Activated naive CD8-positive, alpha-beta T cell treated with anti-CD3 and anti-CD28 coated beads, Interleukin-2, amount 50 U/mL, for 16 hours (primary cell): ENCODE data around the gene BMPER.
"Not testable (repeated sequence)": the region's sequence is repeated elsewhere in the genome, so short reads cannot be mapped to it uniquely, and the experiment has no call there.

Experiments
- DNase-seq: peaks from one replicate; pipeline ENCODE4 v3.0.0-alpha.2; 2020; ENCODE audit warnings: low read depth, low spot score

The BMPER gene

DNA sequence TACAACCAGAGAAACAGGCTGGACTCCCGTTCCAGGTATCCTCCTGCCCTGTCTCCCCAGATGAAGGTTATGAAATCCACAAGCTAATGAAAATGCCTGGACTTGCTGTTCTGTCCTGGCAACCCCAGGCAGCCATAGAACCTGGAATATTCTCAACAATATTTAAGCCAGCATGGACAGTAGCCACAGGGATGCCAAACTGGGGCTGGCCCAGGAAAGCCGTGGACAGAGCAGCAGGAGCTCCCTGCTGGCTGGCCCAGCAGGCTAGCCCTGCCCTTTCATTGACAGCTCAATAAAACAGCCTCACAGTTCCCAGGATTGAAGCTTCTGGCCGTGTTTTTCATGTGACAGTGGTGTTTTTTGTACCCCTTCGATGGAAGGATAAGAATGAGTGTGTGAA, 230.6 kb downstream of the BMPER start:
- no peak for DNase-seq

DNA sequence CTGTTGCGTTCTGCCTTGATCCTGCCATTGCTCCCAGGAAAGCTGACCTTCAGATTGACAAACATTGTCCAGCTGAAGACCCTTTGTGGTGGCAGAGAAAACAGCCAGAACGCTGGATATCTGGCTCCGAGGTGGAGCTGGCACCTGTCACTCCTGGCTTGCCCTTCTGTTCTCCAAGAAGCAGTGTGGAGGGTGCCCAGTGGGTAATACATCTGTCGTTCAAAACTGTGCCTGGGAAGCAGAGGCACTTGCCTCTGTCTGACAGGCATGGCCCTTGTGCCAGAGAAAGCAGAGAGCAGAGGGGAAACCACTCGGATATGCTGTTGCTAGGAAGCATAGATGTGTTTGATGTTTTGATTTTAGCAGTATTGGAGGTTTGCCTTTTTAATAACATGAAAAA, 231.4 kb downstream of the BMPER start:
- DNase-seq: no peak

DNA sequence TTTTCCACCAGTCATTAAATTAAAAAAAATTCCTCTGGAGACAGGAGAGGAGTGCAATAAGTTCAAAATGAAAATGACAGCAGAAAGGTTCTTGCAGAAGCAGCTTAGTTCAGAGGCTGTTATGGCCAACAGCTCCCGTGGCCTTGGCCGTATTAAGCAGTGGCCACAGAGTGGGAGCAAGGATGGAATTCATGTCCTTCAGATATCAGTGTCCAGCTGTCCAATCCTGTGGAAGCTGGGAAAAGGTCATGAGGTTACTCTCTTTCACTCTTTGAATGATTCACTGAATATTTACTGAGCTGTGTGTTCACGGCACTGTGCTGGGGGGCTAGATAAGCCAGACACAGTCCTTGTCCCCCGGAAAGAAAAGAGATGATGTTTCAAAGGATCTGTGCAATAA, 231.8 kb downstream of the BMPER start:
- DNase-seq: no peak

DNA sequence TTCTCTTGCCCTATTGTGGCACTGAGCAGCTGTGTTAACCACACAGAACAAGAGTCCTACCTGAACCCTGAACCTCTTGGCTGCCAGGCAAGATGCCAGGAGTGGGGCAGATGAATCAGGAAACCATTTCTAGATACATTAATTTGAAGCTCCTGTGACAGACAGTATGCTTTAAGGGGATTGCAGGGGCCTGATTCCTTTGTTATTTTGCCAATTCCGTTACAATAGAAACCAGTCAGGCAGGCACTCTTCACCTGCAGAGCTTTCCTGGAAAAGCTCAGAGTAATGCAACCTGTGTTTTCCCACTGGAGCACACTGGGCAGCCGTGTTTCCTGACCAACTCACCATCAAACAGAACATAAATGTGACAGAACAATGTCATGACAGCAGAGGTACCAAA, 233.1 kb downstream of the BMPER start:
- DNase-seq: no peak

DNA sequence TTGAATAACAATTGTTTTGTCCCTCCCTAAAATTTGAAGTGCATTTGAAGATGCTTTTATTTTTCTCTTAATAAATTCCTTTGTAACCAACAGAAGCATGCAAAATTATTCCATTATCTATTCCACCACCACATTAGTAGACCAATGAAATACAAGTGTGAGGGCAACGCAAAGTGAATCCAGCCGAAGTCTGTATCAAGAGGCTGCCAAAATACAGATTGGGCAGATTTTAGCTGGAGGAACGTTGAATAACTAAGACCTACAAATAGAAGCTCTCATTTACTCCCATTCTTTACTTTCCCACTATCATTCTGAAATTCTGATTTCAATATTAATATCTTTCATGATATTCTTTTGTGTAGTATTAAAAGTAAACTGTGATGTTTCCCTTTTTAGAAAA, 233.7 kb downstream of the BMPER start:
- DNase-seq: no peak

DNA sequence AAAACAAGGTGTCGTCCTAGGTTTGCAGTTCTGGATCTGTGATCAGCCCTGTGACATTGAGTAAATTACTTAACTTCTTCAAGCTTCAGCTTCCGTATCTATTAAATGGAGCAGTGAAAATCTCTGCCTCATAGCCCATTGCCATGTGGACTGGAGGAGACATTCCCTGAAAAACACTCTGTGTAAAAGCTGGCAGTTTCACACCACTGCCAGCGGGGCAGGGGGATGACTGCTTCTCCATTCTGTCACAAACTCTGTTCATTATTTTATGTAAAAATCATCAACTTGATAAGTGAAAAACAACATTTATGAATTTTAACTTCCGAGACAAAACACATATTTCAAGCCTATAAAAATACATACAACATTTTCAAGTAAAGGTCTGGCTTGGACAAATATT, 234.7 kb downstream of the BMPER start:
- no peak for DNase-seq

DNA sequence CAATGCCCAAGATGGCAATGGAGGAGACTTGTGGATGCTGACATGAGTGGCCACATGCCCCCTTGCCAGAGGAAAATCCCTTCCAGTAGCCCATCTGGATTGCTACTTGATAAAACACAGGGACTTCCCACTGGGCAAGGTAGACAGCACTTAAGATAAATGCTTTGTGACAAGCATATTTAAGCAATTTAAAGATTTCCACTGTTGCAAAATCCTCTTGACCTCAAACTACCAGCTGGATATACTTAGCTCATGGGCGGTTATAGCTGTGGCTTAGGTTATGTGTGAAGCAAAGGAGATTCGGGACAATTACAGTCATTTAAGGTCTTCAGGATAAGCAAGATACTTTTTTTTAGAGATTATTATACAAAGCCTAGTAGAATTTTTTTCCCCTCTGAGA, 238.1 kb downstream of the BMPER start:
- no peak for DNase-seq

DNA sequence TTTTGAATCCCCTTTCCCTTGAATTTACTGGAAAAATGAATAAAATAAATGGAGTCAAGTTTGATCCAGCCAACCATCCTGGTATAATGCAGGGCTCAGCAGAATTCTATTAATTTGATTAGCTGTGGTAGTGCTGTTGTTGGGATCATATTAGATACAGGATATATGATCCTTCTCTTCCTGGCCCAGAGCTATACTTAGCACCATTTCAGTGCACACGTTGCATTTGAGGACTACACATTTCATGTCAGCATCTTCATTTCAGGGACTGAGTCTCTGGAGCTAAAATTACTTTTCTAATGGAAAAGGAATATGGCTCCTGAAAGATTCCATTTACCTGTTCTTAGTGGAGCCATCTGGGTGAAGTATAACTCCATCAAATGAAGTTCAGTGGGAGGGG, 240.3 kb downstream of the BMPER start:
- no peak for DNase-seq

DNA sequence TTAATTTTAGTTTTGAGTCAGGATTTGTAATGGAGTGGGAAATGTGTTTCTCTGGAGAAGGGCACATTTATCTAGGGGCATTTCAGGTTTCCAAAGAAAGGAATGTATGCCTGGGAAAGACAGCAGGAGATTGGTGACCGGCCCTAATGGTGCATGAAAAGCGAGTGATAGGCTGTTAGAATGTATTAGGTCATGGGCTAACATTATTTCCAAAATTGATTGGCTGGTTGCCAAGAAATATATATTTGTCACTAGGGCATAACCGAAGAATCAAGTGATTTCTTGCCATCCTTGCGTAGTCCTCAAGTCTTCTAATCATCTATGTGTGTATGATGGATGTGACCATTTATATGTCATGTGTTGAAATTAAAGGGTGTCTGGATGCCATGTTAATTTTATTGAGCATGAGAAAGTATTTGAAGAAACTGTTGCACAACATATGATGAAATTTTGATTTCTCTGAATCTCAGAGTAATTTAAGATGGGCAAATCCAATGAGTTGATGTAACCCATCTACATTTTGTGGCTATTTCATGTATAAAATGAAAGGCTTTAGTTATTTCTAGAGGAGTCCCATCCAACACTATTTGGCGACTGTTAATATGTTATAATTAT, 248.4 kb downstream of the BMPER start:
- DNase-seq: no peak

DNA sequence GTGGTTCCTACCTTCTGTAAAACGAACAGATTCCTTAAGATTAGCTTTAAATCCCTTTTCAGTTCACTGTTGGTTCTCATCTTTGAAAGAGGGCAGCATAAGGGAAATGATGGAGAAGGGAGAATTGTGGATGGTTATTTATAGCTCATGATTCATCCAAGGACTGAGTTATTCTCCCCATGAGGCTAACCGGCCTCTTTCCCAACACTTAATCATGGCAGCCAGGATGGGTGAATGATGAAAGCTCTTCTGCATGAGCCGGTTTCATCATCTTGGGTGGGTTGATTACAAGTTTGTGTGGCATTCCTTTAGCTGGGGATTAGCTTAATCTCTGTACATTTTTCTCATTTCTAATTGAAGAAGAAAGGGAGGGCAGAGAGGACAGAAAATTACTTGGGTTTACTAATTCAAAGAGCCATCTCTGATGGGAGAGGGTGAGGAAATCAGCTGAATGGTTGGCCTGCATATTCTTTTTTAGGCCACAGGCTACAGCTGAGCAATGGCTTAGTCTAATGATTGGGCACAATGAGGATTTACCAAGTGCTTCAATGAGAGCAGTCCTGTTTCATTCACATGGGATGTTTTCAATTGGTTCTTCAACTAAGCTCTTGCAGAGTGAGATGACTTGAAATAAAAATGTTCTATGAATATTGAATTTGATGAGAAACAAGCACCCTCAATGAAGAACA, 250.0 kb downstream of the BMPER start:
- DNase-seq: no peak

DNA sequence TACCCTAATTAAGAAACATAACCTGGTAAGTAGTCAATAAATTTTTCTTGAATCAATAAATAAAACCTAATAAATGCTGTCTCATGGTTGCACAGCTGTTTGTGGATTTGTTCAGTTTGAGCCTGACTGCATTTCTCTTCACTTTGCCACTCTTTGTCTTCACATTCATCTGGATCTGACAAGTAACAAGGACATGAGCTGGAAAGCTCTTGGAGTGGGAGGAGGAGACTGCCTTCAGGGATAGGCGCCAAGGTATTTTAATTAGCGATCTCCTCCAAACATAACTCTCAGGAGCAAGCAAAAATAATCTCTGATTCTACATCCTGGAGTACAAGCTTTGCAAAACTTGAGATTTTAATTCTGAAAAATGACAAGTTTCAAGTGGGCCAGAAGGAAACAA, 251.0 kb downstream of the BMPER start:
- no peak for DNase-seq

DNA sequence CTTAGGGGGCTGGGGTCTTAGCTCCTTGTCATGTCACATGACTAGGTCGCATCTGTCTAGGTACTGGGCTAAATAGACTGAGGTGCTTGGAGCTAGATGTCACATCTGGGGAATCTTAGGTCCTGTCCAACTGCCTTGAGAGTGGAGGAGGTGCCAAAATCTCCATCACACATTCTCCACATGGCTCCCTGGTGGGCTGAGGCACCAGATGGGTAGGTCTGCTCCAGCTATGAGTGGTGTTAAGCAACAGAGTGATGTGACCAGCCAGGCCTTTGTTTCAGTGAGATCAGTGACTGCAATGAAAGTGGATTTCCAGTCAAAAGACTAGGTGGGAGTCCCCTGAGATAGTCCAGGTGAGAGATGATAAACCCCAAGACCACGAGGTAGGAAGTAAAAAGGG, 251.8 kb downstream of the BMPER start:
- no peak for DNase-seq

DNA sequence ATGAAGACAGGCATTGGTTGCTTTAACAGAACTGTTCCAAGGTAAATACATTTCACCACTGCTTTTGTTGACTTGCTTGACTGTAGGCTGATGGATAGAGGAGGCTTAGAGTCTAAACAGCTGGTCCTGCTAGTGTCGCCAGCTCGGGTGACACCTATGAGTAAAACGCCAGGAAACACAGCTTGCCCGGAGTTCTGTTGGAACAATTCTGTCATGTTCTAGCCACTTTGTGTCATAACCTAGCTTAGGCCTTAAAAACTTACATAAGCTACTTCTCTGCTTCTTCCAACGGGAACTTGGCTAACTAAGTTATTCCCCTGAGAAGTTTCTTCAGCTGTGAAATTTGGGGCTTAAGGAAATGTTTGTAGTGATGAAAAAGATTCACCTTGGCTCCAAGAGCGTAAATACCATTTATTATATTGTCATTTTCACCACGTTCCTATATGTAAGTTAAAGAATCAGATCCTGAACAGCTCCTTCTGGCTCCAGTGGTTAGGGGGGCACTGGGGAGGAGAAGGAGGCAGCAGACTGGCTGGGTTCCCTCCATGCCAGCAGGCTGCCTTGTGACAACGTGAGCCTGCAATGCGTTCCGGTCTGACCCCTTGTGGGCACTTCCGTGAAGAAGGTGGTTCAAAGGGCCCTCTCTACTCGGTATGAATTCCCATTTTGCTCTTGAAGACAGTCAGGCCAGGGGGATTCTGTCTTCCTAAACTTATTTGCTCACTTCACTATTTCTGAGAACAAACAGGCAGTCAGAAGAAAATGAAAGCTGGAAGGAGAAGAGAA, 253.2 kb downstream of the BMPER start:
- DNase-seq: no peak

DNA sequence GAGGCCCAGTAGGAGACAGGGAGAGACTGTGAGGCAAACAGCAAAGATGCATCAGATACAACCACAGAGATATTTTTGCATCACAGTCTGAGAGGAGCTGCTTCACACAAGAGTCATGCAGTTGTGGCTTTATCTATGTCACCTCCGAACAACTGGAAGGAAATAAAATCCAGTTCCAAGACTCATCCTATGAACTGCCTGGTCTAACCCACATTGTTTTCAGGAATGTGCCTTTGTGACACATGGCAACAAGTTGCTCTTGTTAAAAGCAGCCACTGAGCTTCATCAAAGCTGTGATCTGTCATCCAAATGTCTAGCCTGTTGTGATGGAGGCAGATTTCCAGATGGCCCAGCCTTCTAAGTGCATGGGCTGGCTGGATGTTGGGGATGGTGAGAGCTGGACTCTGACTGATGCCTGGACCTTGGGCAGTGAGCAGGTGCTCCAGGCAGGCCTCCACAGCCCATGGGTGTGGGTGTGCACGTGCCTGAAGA, 255.0 kb downstream of the BMPER start:
- no peak for DNase-seq

DNA sequence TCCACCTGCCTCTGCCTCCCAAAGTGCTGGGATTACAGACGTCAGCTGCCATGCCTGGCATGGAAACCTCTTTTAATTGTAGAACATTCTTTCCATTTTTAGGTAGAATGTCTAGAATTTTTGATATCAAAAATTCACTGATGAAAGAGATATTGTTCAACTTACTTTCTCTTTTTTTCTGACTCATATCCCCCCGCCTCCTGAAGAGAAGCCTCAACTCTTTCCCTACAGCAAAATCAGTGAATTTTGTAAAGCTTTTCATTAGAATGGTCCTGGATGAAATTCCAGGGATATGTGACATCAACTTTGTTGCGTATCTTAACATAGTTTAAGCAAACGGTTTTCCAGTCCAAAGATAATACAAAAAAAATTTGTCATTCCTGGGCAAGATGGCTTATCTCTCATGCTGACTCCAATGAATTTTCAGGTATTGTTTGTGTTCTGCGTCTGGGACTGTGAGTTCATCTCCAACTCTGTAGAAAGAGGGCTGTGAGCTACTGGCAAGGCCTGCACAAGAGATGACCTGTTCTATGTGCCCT, 256.8 kb downstream of the BMPER start:
- no peak for DNase-seq

DNA sequence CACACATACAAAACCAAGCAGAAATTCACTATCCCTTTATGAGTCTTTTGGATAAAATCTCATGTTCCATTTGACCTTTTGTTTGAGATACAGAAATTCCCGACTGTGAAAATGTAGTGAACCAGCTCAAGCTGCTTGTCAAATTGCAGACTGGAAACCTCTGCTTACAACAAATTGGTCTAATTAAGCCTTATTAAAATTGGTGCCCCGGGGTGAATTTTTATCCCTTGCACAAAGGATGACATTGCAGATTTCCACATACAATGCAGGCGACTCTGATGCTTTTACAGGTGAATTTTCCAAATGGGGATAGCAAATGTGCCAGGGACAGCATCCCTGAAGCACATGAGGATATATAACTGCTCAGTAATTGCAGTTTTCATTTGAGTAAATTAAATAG, 257.3 kb downstream of the BMPER start:
- DNase-seq: no peak

DNA sequence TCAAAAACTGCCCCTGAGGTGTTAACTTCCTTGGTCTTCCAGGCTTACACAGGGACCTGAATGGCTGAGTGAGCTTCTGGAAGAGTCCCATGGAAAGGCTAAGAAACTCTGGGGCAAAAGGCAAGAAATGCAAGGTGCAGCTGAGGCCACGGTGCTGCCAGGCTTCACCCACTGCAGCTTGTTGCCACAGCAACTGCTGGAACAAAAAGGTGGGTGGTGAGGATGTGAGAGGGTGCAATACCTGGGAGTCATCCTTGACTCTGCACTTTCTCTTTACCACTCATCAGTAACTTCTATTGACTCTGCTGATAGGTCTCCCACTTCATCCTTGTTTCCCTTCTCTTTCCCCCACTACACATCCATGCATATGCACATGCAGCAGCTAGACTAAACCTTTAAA, 258.6 kb downstream of the BMPER start:
- DNase-seq: no peak

DNA sequence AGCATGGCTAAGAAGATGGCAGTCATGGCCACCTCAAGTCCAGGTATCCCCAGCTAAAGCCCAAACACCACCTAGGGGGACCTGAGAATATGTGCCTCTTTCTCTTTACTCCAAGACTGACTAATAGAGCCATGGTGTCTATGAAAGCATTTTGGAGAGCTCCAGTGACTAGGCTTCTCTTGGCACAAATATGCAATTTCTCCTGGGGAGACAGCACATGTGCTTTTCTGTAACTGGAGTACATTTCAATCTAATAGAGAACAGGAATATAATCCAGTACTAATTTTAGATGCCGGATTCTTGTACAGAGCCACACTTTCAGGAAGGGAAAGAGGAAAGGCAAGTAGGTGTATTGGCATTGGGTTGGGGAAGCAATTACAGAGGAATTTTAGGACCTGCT, 260.1 kb downstream of the BMPER start:
- no peak for DNase-seq

DNA sequence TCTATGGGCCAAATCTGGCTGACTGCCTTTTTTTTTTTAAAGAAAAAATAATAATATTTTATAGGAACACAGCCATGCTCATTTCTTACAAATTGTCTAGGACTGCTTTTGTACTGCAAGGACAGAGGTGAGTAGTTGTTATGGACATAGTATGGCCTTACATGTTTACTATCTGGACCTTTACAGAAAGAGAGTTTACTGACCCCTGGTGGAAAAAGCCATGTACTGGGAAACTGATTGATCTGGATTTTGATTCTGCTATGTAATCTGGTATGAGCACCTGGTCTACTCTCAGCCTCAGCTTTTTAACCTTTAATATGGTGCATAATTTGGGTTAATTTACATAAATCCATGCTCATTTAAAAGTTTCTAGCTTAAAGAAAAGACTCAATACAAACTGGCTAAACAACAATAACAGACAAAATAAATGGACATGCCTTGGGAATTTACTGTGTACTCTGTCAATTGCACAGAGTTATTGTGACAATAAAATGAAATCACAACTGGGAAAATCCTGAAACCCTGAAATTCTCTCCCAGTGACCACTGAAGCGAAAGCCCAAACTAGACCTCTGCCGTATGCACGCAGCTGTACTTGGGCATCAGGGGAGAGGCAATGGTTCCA, 260.7 kb downstream of the BMPER start:
- no peak for DNase-seq

DNA sequence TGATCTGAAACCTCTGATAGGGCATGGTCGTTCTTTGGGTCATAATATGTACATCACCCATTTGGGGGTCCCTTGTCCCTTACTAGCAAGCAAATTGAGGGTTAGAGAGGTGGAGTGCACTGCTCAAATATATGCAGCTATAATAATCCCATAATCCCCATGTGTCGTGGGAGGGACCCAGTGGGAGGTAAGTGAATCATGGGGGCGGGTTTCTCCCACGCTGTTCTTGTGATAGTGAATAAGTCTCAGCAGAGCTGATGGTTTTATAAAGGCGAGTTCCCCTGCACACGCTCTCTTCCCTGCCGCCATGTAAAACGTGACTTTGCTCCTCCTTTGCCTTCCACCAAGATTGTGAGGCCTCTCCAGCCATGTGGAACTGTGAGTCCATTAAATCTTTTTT, 262.7 kb downstream of the BMPER start:
- no peak for DNase-seq

DNA sequence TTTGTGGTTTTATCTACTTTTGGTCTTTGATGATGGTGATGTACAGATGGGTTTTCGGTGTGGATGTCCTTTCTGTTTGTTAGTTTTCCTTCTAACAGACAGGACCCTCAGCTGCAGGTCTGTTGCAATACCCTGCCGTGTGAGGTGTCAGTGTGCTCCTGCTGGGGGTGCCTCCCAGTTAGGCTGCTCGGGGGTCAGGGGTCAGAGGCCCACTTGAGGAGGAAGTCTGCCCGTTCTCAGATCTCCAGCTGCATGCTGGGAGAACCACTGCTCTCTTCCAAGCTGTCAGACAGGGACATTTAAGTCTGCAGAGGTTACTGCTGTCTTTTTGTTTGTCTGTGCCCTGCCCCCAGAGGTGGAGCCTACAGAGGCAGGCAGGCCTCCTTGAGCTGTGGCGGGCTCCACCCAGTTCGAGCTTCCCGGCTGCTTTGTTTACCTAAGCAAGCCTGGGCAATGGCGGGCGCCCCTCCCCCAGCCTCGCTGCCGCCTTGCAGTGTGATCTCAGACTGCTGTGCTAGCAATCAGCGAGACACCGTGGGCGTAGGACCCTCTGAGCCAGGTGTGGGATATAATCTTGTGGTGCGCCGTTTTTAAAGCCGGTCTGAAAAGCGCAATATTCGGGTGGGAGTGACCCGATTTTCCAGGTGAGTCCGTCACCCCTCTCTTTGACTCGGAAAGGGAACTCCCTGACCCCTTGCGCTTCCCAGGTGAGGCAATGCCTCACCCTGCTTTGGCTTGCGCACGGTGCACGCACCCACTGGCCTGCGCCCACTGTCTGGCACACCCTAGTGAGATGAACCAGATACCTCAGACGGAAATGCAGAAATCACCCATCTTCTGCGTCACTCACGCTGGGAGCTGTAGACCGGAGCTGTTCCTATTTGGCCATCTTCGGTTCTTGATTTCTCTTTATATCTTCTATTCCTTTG, 269.6 kb downstream of the BMPER start:
- not testable (repeated sequence) for DNase-seq
